GM19035 (cell line): ENCODE data around the gene PYROXD2.
"Not testable (repeated sequence)": the region's sequence is repeated elsewhere in the genome, so short reads cannot be mapped to it uniquely, and the experiment has no call there.

Source experiments
- ATAC-seq: cut with Tn5 transposase; IDR thresholded peaks from one replicate; pipeline ENCODE4 v1.9.1; 2021; ENCODE audit not compliant: unreplicated experiment

The PYROXD2 gene

DNA sequence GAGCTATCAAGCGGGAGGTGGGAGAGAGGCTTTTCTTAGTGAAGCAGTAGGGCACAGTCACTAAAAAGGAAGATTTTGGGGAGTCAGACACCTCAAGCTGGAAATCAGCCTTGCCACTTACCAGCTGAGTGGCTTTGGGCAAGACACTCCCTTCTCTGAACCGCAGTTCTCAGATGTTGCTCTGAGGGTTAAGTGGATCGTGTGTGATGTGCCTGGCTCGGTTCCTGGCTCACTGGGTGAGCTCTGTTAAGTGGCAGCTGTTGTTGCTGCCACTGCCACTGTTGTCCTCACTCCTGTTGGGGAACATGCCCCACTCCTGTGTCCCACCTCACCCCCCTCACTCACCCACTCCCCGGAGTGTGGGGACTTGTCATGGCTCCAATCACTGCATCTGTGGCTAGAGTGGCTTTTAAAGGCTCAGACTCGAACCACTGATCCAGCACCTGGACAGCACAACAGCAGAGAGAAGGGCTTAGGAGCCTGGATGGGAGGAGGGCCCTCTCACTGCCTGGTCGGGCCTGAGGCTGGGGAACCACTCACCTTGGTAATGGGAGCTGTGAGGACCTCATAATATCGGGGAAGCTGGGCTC is 20.0 kb downstream of the PYROXD2 start:
- no peak for ATAC-seq

DNA sequence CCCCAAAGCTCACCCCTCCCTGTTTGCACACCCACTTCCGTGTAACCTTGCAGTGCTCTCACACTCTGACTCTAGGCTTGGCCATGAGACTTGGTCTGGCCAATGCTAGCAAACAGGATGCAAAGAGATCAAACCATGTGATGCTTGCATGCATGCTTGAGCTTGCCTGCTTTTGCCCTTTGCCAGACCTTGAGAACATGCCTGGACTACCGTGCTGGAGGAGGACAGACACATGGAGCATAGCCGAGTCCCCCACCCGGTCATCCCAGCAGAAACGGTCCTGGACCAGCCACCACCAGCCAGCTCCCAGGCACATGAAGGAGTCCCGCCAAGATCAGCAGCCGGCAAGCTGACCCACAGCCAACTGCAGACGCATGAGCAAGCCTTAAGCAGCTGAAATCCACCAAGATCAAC is 23.4 kb downstream of the PYROXD2 start:
- ATAC-seq = peak; percentile 68

- peak; percentile 60 for ATAC-seq
Observed at GRCh38 chr10:98391065-98391464, 23.9 kb downstream of the PYROXD2 start.

DNA sequence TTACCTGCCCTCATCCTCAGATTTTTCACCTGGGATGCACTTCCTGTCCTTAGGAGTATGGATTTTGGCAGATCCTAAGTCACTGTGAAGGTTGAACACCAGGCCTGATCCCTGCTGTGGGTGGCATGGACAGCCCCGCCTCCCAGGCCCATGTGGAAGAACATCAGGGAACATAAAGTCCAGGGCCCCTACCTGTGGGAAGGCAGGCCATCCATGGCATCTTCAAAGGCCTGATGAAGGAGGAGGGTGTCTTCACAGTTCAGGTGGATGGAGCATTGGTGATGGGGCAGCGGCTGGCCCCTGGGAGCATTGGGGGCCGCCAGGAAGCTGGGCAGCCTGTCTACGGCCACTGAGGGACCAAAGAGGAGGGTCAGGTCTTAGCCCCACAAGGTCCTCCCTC is 24.6 kb downstream of the PYROXD2 start:
- no peak for ATAC-seq

DNA sequence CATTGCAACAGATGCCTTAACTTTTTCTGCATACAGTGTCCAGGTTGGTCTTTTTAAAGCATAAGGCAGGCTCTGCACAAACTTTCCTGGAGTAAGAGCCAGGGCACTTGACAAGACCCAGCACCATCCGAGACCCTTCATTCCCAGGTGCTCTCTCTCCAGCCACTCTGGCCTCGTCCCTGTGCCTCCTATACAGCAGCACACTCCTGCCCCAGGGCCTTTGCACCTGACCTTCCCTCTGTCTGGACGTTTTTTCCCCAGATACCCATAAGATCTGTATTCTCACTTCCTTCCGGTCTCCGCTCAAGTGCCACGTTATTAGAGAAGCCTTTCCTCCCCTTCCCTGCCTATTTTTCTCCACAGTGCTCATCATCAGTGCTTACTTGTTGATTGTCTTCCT is 25.6 kb downstream of the PYROXD2 start:
- ATAC-seq = no peak

GRCh38 chr10:98388101-98388655 is 26.8 kb downstream of the PYROXD2 start:
- no peak for ATAC-seq

DNA sequence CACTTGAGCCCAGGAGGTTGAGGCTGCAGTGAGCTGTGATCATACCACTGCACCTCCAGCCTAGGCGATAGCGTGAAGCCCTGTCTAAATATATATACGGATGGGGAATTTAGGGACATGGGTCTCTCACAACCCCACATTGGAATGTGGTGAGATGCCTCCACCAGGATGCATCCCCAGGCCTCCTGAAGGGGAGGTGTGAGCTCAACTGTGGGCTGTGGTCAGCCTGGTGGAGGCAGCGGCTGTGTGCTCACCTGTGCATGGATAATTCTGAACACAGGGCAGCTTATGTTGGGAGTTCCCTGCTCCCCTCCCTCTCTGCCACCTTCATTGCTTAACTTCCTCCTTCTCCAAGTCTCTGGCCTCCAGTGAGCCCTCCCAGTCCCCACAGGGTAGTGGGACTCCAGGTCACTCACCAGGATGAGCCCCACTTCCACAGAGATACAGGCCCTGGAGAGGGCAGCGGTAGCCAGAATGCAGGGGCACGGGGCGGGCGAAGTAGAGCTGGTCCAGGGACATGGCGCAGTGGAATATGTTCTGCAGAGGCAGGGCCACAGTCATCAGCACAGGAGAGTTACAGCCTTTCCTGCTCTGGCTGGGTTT is 30.4 kb downstream of the PYROXD2 start:
- no peak for ATAC-seq

DNA sequence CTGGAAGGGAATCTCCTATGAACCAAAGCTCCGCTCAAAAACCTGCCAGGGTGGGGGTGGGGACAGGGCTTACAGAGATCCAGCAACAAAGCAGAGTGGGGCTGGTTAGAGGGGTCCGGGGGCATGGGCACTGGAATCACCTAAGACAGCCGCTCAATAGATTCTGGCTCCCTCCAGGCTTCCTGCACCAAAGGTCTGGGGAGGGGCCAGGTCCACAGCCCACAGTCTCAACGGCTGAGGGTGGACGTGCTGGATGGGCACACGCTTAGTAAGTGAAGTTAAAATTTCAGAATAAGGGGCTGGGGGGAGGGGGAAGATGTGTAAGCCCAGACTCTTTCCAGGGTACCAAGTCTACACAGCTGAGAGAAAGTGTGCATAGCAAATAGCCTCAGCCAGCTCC is 31.1 kb downstream of the PYROXD2 start:
- no peak for ATAC-seq

- not testable (repeated sequence) for ATAC-seq
Observed at GRCh38 chr10:98383134-98383667, 31.8 kb downstream of the PYROXD2 start.

- no peak for ATAC-seq
Observed at GRCh38 chr10:98382691-98383101, 32.3 kb downstream of the PYROXD2 start.

DNA sequence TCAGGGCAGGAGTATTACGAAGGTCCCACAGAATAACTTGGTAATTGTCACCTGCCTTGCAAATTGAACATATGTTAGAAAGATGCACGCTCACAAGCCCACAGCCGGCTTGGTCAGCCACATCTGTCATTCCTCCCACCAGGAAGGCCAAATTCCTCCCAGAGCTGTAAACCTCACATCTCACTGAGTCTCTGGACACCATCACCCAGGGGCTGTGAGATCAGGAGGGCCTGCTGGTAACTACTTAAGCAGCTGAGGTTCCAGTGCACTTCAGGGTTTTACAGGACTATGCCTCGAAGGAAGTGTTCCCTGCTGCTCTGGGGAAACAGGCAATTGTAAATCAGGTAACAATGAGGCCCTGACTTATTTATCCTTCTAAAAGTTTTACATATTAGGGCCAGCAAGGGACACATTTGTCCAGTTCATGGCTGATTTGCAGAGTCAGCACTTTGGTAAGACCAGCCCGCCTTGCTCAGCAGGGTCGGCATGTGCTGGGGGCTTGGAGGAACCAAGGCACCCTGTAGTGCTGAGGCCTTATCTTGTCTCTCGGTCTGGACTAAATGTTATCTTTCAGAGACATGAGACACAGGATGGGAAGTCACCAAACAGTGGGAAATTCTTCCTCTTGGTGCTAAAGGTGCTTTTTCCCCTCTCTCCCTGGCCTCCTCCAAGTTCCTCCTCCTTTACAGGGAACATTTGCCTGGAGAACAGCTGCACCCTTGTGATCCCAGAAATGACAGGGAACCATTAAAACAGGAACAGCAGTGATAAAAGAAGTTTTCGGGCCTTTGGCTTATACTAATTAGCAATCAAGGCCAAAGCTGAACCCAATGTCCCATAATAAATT is 34.3 kb downstream of the PYROXD2 start:
- no peak for ATAC-seq

- ATAC-seq = no peak
Observed at GRCh38 chr10:98378722-98379121, 36.3 kb downstream of the PYROXD2 start.

DNA sequence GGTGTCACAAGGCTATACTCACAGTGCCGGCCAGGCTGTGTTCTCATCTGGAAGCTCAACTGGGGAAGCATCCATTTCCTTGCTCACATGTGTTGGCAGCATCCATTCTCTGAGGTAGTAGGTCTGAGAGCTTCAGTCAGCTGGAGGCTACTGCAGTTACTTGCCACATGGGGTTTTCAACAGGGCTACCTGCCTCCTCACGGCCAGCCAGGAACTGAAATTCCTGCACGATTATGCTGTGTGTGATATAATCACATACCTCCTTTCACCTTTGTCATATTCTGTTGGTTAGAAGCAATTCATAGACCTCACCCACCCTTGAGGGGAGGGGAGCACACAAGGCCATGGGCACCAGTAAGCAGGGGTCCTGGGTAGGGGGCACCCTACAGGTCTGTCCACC is 37.4 kb downstream of the PYROXD2 start:
- no peak for ATAC-seq

GRCh38 chr10:98377001-98377400 is 38.0 kb downstream of the PYROXD2 start:
- ATAC-seq = no peak

- no peak for ATAC-seq
Observed at GRCh38 chr10:98376485-98376884, 38.5 kb downstream of the PYROXD2 start.

- ATAC-seq = no peak
Observed at GRCh38 chr10:98374217-98374985, 40.6 kb downstream of the PYROXD2 start.

- ATAC-seq = no peak
Observed at GRCh38 chr10:98373260-98374040, 41.5 kb downstream of the PYROXD2 start.

DNA sequence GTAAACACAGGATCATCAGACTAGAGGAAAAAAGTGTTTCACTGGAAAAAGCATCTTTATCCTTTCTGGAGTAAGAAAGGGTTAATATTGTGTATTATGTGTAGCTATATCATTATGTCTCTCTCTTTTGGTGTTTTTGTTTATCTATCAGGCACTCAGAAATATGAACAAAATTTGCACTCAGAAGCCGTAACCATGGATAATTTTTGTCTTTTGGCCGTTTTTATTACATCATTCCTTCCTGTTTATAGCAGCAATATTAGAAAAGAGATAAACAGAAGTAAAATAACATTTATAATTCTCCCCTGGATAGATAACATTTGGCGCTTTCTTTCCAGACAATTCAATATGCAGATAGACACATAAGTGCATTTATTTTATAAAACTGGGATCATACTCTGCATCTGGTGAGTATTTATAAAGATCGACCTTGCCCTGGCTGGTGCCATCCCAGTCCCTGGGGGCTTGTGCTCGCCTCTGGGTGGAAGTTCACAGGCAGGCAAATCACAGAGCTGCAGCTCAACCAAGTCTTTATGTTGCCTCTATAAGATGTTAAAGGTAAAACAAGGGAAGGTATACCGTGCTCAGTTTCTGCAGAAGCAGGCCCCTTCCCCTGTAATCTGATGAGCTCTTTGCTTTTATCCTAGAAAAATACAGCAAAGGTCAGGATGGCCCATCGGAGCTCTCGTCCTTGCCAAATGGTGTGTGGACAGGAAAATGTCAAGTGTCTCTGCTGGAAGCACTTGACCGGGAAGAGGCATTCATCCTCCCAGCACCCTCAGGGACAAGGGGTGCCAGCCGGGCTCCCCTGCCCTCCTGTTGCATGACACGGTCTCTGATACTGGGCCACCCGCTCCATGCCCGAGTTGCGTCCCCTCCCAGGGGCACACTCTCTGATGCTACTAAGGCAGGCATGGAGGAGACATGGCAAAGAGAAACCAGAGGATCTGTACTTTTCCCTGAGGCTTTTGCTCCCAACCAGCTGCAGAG is 43.9 kb downstream of the PYROXD2 start:
- ATAC-seq = no peak

DNA sequence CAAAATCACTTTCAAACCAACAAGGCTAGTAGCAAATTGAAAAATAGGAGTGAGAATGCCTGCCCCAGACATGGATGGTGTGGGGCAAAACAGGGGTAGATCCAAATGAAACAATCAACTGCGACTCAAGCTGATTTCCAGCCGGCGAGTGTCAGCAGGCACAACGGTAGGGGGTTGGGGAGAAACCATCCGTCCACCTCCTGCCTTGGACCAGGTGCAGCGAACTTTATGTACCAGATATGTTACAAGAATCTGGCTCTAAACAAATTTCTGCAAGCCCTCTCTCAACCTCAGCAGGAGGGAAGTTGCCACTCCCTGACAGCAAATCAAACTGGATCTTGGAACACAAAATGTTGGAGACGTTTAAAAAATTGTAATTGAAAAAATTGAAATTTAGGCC is 45.2 kb downstream of the PYROXD2 start:
- no peak for ATAC-seq
